HepG2 (cell line): ENCODE results near the gene IL17RC. TPM values are rescaled to one million over a fixed set of nuclear protein-coding genes. Genes with fewer than 3 reads are reported as not detected.

Experiments used
- ATAC-seq: fragments of 200-7000 bp; cut with Tn5 transposase; 3 replicates; pipeline ENCODE4 v1.9.1; 2020; ENCODE audit warnings: mild to moderate bottlenecking, moderate library complexity
- BruUV-seq: library from RNA; stranded (reverse); fragments of 400-500 nt; replicated peaks from 2 replicates; lab custom pipeline; 2021; lab: Mats Ljungman, UMichigan
- CTCF ChIA-PET: fragments of 300-600 bp; formaldehyde crosslinking; extraction: SDS; loops from one replicate; lab custom pipeline; 2021; ENCODE audit warnings: low total read pairs, inconsistent platforms, low intra/inter-chr PET ratio; lab: Yijun Ruan, JAX
- POLR2A ChIA-PET: fragments of 350-600 bp; sonication (Branson Sonifier 250); formaldehyde crosslinking; loops from one replicate; lab custom pipeline; 2020; ENCODE audit warnings: antibody characterized with exemption, inconsistent platforms; lab: Yijun Ruan, JAX
- DNase-seq: peaks from one replicate; pipeline ENCODE4 v3.0.0-alpha.2; 2015; ENCODE audit warnings: low spot score
- FAIRE-seq: peaks from 3 replicates; lab custom pipeline; 2011; peaks lifted over from hg19 to GRCh38; lab: Jason Lieb, UNC
- H2AFZ ChIP-seq: one replicate; pipeline ENCODE4 v1.6.1; 2011; ENCODE audit warnings: low read length, inconsistent platforms
- H3K27ac ChIP-seq: fragments of 300-600 bp; 3 replicates; pipeline ENCODE4 v1.8.0; 2011; ENCODE audit warnings: mixed run types, mild to moderate bottlenecking, mixed read lengths, low read length, inconsistent platforms; ENCODE audit not compliant: insufficient read depth; ENCODE audit errors: extremely low read length
- H3K27me3 ChIP-seq, 2 experiments: fragments of 200-600 bp in 1 of 2; 2 replicates in 1 of 2; 3 replicates in 1 of 2; pipeline versions ENCODE4 v1.6.0 to v1.8.0; 2011; ENCODE audit warnings: low read length in 2 of 2, mild to moderate bottlenecking in 2 of 2, moderate library complexity in 2 of 2, inconsistent platforms in 1 of 2; ENCODE audit not compliant: insufficient read depth in 2 of 2, control insufficient read depth in 1 of 2
- H3K36me3 ChIP-seq, 2 experiments: fragments of 200-600 bp in 1 of 2; replicated peaks in 1 of 2; 2 replicates in 1 of 2; 3 replicates in 1 of 2; pipeline versions ENCODE4 v1.5.1 to v1.8.0; 2011; ENCODE audit warnings: low read length in 2 of 2, inconsistent platforms in 1 of 2; ENCODE audit not compliant: insufficient read depth in 2 of 2, control insufficient read depth in 1 of 2
- H3K4me1 ChIP-seq: 2 replicates; pipeline ENCODE4 v1.5.1; 2012; ENCODE audit warnings: low read length, inconsistent platforms; ENCODE audit not compliant: insufficient read depth
- H3K4me2 ChIP-seq: 2 replicates; pipeline ENCODE4 v1.6.0; 2011; ENCODE audit warnings: low read depth, low read length, inconsistent platforms
- H3K4me3 ChIP-seq, 3 experiments: fragments of 200-600 bp in 1 of 3; sonication (generic), shearing (Covaris generic) in 1 of 3; replicated peaks in 1 of 3; 2 replicates each; pipeline ENCODE4 v1.5.1; 2011 to 2016; ENCODE audit warnings: low read length in 3 of 3, inconsistent platforms in 2 of 3, low read depth in 2 of 3, mild to moderate bottlenecking in 2 of 3, control low read depth in 1 of 3, mixed read lengths in 1 of 3; ENCODE audit not compliant: insufficient read depth in 1 of 3
- H3K79me2 ChIP-seq: one replicate; pipeline ENCODE4 v1.6.1; 2011; ENCODE audit warnings: low read length, inconsistent platforms; ENCODE audit not compliant: insufficient read depth
- H3K9ac ChIP-seq: 2 replicates; pipeline ENCODE4 v1.6.0; 2011; ENCODE audit warnings: mild to moderate bottlenecking, low read depth, low read length, inconsistent platforms; ENCODE audit not compliant: insufficient read depth
- H3K9me3 ChIP-seq: 2 replicates; pipeline ENCODE4 v1.5.1; 2012; ENCODE audit warnings: mild to moderate bottlenecking, low read length
- H4K20me1 ChIP-seq: 2 replicates; pipeline ENCODE4 v1.6.0; 2011; ENCODE audit warnings: inconsistent platforms, mild to moderate bottlenecking, low read length, moderate library complexity; ENCODE audit not compliant: insufficient read depth
- DPF2 ChIP-seq: sonication (generic); formaldehyde crosslinking; IDR thresholded peaks from 2 replicates; pipeline ENCODE4 v1.4.0; 2020; ENCODE audit warnings: mild to moderate bottlenecking, low read depth, missing genetic modification reagents, borderline replicate concordance
- HNF4G ChIP-seq, 2 experiments: sonication (generic) in 1 of 2; formaldehyde crosslinking in 1 of 2; IDR thresholded peaks; 2 replicates each; pipeline versions ENCODE4 v1.4.0 to v1.6.1; 2011 to 2020; ENCODE audit warnings: borderline replicate concordance in 2 of 2, low read depth in 2 of 2, mild to moderate bottlenecking in 2 of 2, low read length in 1 of 2, missing genetic modification reagents in 1 of 2, moderate library complexity in 1 of 2
- KLF12 ChIP-seq: sonication (generic); formaldehyde crosslinking; IDR thresholded peaks from 2 replicates; pipeline ENCODE4 v1.4.0; 2020; ENCODE audit warnings: missing genetic modification reagents, borderline replicate concordance
- MIER2 ChIP-seq: IDR thresholded peaks from 2 replicates; pipeline ENCODE4 v1.6.1; 2016; ENCODE audit warnings: missing biosample characterization, missing genetic modification reagents
- PHF8 ChIP-seq: sonication (generic); formaldehyde crosslinking; IDR thresholded peaks from 2 replicates; pipeline ENCODE4 v1.5.0; 2020; ENCODE audit warnings: missing genetic modification reagents
- SRY ChIP-seq: sonication (generic); formaldehyde crosslinking; IDR thresholded peaks from 2 replicates; pipeline ENCODE4 v1.8.0; 2022; ENCODE audit warnings: mild to moderate bottlenecking, missing genetic modification reagents
- TEAD3 ChIP-seq: optimal IDR thresholded peaks from 2 replicates; pipeline ENCODE3; 2016; ENCODE audit warnings: borderline replicate concordance
- ZFYVE20 ChIP-seq: sonication (generic); formaldehyde crosslinking; IDR thresholded peaks from 2 replicates; pipeline ENCODE4 v1.8.0; 2023; ENCODE audit warnings: low read depth, mild to moderate bottlenecking, moderate library complexity, missing genetic modification reagents, borderline replicate concordance
- ZNF564 ChIP-seq: sonication (generic); formaldehyde crosslinking; IDR thresholded peaks from 2 replicates; pipeline ENCODE4 v1.8.1; 2023; ENCODE audit warnings: mild to moderate bottlenecking, missing genetic modification reagents
- ZNF713 ChIP-seq: sonication (generic); formaldehyde crosslinking; IDR thresholded peaks from 2 replicates; pipeline ENCODE4 v1.4.0; 2020; ENCODE audit warnings: mild to moderate bottlenecking, missing genetic modification reagents
- ZNF749 ChIP-seq: sonication (generic); formaldehyde crosslinking; IDR thresholded peaks from 2 replicates; pipeline ENCODE4 v1.8.0; 2022; ENCODE audit warnings: mild to moderate bottlenecking, missing genetic modification reagents, moderate library complexity, borderline replicate concordance
- ZSCAN21 ChIP-seq: sonication (generic); formaldehyde crosslinking; IDR thresholded peaks from 2 replicates; pipeline ENCODE4 v1.8.0; 2022; ENCODE audit warnings: mild to moderate bottlenecking, missing genetic modification reagents, moderate library complexity, borderline replicate concordance
- ZSCAN25 ChIP-seq: sonication (generic); formaldehyde crosslinking; IDR thresholded peaks from 2 replicates; pipeline ENCODE4 v1.8.0; 2022; ENCODE audit warnings: mild to moderate bottlenecking, missing genetic modification reagents
- WGBS: methylation state at CpG from one replicate; pipeline ENCODE4 v1.1.6; 2017; ENCODE audit warnings: low lambda C conversion rate; 5-methylcytosine and 5-hydroxymethylcytosine counted together
- in situ Hi-C: cut with HindIII; loops from 2 replicates; pipeline ENCODE4 v1.10.0; 2017; ENCODE audit warnings: low pct_unique_long_range_greater_than_20kb; ENCODE audit not compliant: extremely low pct_ligation_motif_present
- intact Hi-C: fragments of 100-400 bp; cut with micrococcal nuclease; formaldehyde crosslinking; loops from one replicate; pipeline ENCODE4 v1.10.0; 2022; ENCODE audit not compliant: unreplicated experiment
- polyA plus RNA-seq, 8 experiments: library from polyadenylated mRNA; depleted of rRNA in 3 of 8; stranded (reverse) in 7 of 8; unstranded in 1 of 8; fragments of >200 nt; fragmentation: Illumina TruSeq in 4 of 8; extraction: Trizol in 4 of 8; gene quantifications; 2 replicates each; pipeline versions ENCODE4 v1.2.1 to v1.2.3, GENCODE V29; 2011 to 2016; ENCODE audit warnings: low read depth in 4 of 8, missing spikeins in 1 of 8, mixed read lengths in 1 of 8; ENCODE audit not compliant: insufficient read depth in 1 of 8
- total RNA-seq, 5 experiments: library from RNA; depleted of rRNA; stranded (reverse); fragments of >200 nt; fragmentation: Illumina TruSeq; extraction: Trizol; gene quantifications; 2 replicates each; pipeline ENCODE4 v1.2.3, GENCODE V29; 2016; ENCODE audit warnings: low read depth in 1 of 5
- TF ChIP-seq, protein P1 (sequence below): sonication (generic); formaldehyde crosslinking; conservative IDR thresholded peaks from 2 replicates; pipeline ENCODE4 v1.5.0; 2020; ENCODE audit warnings: missing genetic modification reagents
- TF ChIP-seq, protein P2 (sequence below), 2 experiments: sonication (generic) in 1 of 2; formaldehyde crosslinking in 1 of 2; IDR thresholded peaks; 2 replicates each; pipeline versions ENCODE4 v1.4.0 to v1.6.1; 2018 to 2020; ENCODE audit warnings: missing genetic modification reagents in 2 of 2, borderline replicate concordance in 1 of 2, low read depth in 1 of 2, mild to moderate bottlenecking in 1 of 2, missing biosample characterization in 1 of 2

IL17RC gene
- total and polyA plus RNA-seq, 2 of the 13 experiments (the other 11 are each of a cell fraction or from before 2014, with no cell fraction given) = 20.7 to 24.0 TPM

DNA sequence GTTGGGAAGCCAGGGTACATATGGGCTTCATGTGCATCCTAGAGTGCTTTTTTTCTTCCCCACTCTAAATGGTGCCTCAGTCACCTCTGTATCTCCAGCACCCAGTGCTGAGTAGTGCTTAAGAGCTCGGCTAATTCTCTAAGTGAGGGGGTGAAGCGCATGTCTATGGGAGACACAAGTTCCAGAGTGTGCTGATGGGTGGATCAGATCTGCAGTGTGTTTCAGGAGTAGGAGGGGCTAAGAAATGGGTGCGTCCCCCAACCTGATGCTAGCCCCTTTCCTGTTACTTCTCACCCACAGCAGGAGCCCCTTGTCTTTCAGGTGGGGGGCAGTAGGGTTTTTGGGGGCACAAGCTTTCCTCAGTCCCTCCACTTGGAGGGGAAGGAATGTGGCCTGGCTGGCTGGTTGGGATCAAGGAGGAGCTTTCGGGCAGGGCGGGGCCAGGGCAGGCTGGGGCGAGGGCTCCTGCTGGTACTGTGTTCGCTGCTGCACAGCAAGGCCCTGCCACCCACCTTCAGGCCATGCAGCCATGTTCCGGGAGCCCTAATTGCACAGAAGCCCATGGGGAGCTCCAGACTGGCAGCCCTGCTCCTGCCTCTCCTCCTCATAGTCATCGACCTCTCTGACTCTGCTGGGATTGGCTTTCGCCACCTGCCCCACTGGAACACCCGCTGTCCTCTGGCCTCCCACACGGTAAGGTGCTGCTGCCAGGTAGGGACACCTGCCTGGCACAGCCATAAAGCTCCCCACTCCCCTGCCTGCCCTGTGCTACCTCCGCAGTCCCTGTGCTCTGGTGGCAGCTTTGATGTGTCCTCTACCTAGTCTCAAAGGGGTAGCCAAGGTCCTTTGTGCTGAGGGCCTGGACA lies 14.3 kb upstream of the IL17RC start, which contains the start of gene IL17RE:
Gene IL17RE, plus strand, starts transcription at position 477 of the 866 bp plus-strand sequence. Its CDS starts 85 bp downstream, at position 562.
- Histone ChIP-seq H3K4me1 (peaks cover 70% of the 10 kb centered on the region), H3K9ac (peak within 1 kb of the TSS; percentile 83), H3K4me3 (peak within 1 kb of the TSS; percentile 76 to 92 (median 89)), H3K27ac (peak within 1 kb of the TSS; percentile 92), H3K4me2 (peak within 1 kb of the TSS; percentile 97), H2AFZ (peak within 1 kb of the TSS; percentile 31), H3K27me3 (no peaks in the 10 kb centered on the region; a peak in 1 of 5 replicates), H4K20me1 (no peaks in the 10 kb centered on the region), H3K9me3 (no peaks in the 10 kb centered on the region), H3K79me2 (peaks cover 15% of the 10 kb centered on the region), H3K36me3 (peaks cover 5 to 9% of the 10 kb centered on the region in 2 experiments)
- POLR2A ChIA-PET = interaction anchor here (0.7 to 9.3 kb wide), 20 partner anchors 9 to 500 kb away, joined by 3 to 298 read pairs (median 5); partner anchors contain the start of genes ARPC4, CIDEC, CRELD1 and IL17RC
- FAIRE-seq (peak; percentile 40), DNase-seq (peak; percentile 41), ATAC-seq (peak; percentile 70)
- CTCF ChIA-PET = no interaction called here
- intact Hi-C loops (loop anchor here (5.0 kb wide), 1 partner anchor 45 kb away; no protein-coding TSS in a partner anchor), in situ Hi-C loops (no loop called here)
- no TSS peak for BruUV-seq
- WGBS = 2% methylated on average over 12 of the region's 13 CpGs
- TF ChIP-seq HNF4G (IDR thresholded peaks at IDR 0.05; ENCODE audit: borderline replicate concordance, low read depth, low read length) = no peak
- 0 out of 2 replicates have a peak, but pooled peaks have one; percentile 22 for TF ChIP-seq HNF4G (CRISPR knock-in tag; IDR thresholded peaks at IDR 0.05; ENCODE audit: borderline replicate concordance, low read depth)
- peak; percentile 41 for TF ChIP-seq TEAD3 (CRISPR knock-in tag)
- no peak for TF ChIP-seq ZFYVE20 (CRISPR knock-in tag)
- TF ChIP-seq, protein P1, sequence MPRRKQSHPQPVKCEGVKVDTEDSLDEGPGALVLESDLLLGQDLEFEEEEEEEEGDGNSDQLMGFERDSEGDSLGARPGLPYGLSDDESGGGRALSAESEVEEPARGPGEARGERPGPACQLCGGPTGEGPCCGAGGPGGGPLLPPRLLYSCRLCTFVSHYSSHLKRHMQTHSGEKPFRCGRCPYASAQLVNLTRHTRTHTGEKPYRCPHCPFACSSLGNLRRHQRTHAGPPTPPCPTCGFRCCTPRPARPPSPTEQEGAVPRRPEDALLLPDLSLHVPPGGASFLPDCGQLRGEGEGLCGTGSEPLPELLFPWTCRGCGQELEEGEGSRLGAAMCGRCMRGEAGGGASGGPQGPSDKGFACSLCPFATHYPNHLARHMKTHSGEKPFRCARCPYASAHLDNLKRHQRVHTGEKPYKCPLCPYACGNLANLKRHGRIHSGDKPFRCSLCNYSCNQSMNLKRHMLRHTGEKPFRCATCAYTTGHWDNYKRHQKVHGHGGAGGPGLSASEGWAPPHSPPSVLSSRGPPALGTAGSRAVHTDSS = no peak
- no peak for TF ChIP-seq ZNF564 (CRISPR knock-in tag)
- TF ChIP-seq SRY = 0 out of 2 replicates have a peak, but pooled peaks have one; percentile 70
- 0 out of 2 replicates have a peak, but pooled peaks have one; percentile 12 for TF ChIP-seq ZNF713
- peak; percentile 34; the same call in 1 of the 2 replicates for TF ChIP-seq ZSCAN21 (CRISPR knock-in tag)
- peak; percentile 58; the same call in 1 of the 2 replicates for TF ChIP-seq ZSCAN25 (CRISPR knock-in tag)
- TF ChIP-seq PHF8 (CRISPR knock-in tag) = peak; percentile 67
- 0 out of 2 replicates have a peak, but pooled peaks have one; percentile 38 for TF ChIP-seq MIER2 (CRISPR knock-in tag)
- TF ChIP-seq, protein P2, sequence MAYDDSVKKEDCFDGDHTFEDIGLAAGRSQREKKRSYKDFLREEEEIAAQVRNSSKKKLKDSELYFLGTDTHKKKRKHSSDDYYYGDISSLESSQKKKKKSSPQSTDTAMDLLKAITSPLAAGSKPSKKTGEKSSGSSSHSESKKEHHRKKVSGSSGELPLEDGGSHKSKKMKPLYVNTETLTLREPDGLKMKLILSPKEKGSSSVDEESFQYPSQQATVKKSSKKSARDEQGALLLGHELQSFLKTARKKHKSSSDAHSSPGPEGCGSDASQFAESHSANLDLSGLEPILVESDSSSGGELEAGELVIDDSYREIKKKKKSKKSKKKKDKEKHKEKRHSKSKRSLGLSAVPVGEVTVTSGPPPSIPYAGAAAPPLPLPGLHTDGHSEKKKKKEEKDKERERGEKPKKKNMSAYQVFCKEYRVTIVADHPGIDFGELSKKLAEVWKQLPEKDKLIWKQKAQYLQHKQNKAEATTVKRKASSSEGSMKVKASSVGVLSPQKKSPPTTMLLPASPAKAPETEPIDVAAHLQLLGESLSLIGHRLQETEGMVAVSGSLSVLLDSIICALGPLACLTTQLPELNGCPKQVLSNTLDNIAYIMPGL (CRISPR knock-in tag; IDR thresholded peaks at IDR 0.05; ENCODE audit: borderline replicate concordance in 1 of 2, low read depth in 1 of 2) = peak; percentile 38 to 62; a peak in 3 of 4 replicates
- TF ChIP-seq ZNF749 (CRISPR knock-in tag) = no peak
- TF ChIP-seq KLF12 (CRISPR knock-in tag) = 0 out of 2 replicates have a peak, but pooled peaks have one; percentile 41
- TF ChIP-seq DPF2 (CRISPR knock-in tag) = peak; percentile 45; the same call in 1 of the 2 replicates
